Measurements from ENCODE around the gene RASSF1. TPM values are rescaled to one million over a fixed set of nuclear protein-coding genes. Genes with fewer than 3 reads are reported as not detected.

Gene RASSF1
- total and polyA plus RNA-seq, 10 of the 15 experiments (the other 5 are each of a cell fraction or from before 2014, with no cell fraction given) = 4.4 to 59.6 (median 37.2) TPM

GRCh38 chr3:50321336-50322114, 19.1 kb downstream of the RASSF1 start (continued):
- TF ChIP-seq ATF3 (IDR thresholded peaks at IDR 0.05; ENCODE audit: borderline replicate concordance, extremely low read depth, low read depth, low read length) = no peak
- no peak for TF ChIP-seq IRF5 (IDR thresholded peaks at IDR 0.05; ENCODE audit: borderline replicate concordance)
- no peak for TF ChIP-seq NR2C2 (IDR thresholded peaks at IDR 0.05; ENCODE audit: borderline replicate concordance, control insufficient read depth, insufficient read length, low read depth)
- TF ChIP-seq POU2F2 (IDR thresholded peaks at IDR 0.05; ENCODE audit: borderline replicate concordance, low read depth, low read length) = peak; percentile 10; the same call in 1 of the 3 replicates
- TF ChIP-seq EP300 (IDR thresholded peaks at IDR 0.05; ENCODE audit: borderline replicate concordance in 1 of 2, control insufficient read depth in 1 of 2, low read depth in 2 of 2, low read length in 2 of 2) = no peak
- peak; percentile 89 for TF ChIP-seq DPF2 (IDR thresholded peaks at IDR 0.05)
- no peak for TF ChIP-seq PML (IDR thresholded peaks at IDR 0.05; ENCODE audit: low read length)
- peak; percentile 100 for TF ChIP-seq KLF5 (IDR thresholded peaks at IDR 0.05; ENCODE audit: partially characterized antibody)
- TF ChIP-seq BACH1 (IDR thresholded peaks at IDR 0.05; ENCODE audit: borderline replicate concordance) = peak; percentile 61; the same call in 1 of the 2 replicates
- no peak for TF ChIP-seq TCF12 (IDR thresholded peaks at IDR 0.05; ENCODE audit: low read depth, low read length)
- peak; percentile 92; the same call in 1 of the 2 replicates for TF ChIP-seq NKRF (conservative IDR thresholded peaks at IDR 0.05)
- no peak for TF ChIP-seq MYC (IDR thresholded peaks at IDR 0.05; ENCODE audit: insufficient read depth, insufficient read length, insufficient replicate concordance, low read length, severe bottlenecking)
- TF ChIP-seq SIN3A (IDR thresholded peaks at IDR 0.05; ENCODE audit: low read depth, low read length) = no peak; the same call in 1 of the 2 replicates
- TF ChIP-seq NFYA (IDR thresholded peaks at IDR 0.05; ENCODE audit: borderline replicate concordance, low read depth, low read length) = no peak
- TF ChIP-seq RUNX3 (IDR thresholded peaks at IDR 0.05; ENCODE audit: low read length) = peak; percentile 76
- TF ChIP-seq RB1 (IDR thresholded peaks at IDR 0.05; ENCODE audit: borderline replicate concordance) = peak; percentile 84
- no peak for TF ChIP-seq CBFB (IDR thresholded peaks at IDR 0.05; ENCODE audit: low read depth)
- no peak for TF ChIP-seq IKZF2 (IDR thresholded peaks at IDR 0.05)
- no peak for TF ChIP-seq YBX1 (IDR thresholded peaks at IDR 0.05)
- TF ChIP-seq CUX1 (IDR thresholded peaks at IDR 0.05; ENCODE audit: insufficient replicate concordance, low read depth, low read length) = no peak
- TF ChIP-seq FOXK2 (IDR thresholded peaks at IDR 0.05) = peak; percentile 99
- no peak for TF ChIP-seq RFX5 (IDR thresholded peaks at IDR 0.05; ENCODE audit: low read depth, low read length)

Measured in GM12878 (cell line).